Prostate gland (tissue), 2 donors: Measurements from ENCODE around the gene KIAA1191. TPM values are rescaled to one million over a fixed set of nuclear protein-coding genes. Genes with fewer than 3 reads are reported as not detected.

Source experiments
- DNase-seq: peaks from one replicate; pipeline ENCODE4 v3.0.0-alpha.2; 2019; ENCODE audit warnings: low spot score
- H3K27ac ChIP-seq, 2 donors: fragments of 200-600 bp; sonication (generic); 2 replicates each; pipeline ENCODE4 v1.5.1; 2017 to 2019
- H3K27me3 ChIP-seq: fragments of 200-600 bp; sonication (generic); replicated peaks from 2 replicates; pipeline ENCODE4 v1.5.1; 2019; ENCODE audit not compliant: insufficient read depth
- H3K36me3 ChIP-seq, 2 donors: fragments of 200-600 bp; sonication (generic); 1 replicate in 1 of 2; 2 replicates in 1 of 2; pipeline versions ENCODE4 v1.5.1 to v1.8.1; 2017 to 2019
- H3K4me1 ChIP-seq: fragments of 200-600 bp; sonication (generic); replicated peaks from 2 replicates; pipeline ENCODE4 v1.5.1; 2019
- H3K4me3 ChIP-seq, 2 donors: fragments of 200-600 bp; sonication (generic); 2 replicates each; pipeline ENCODE4 v1.5.1; 2017 to 2019
- H3K9me3 ChIP-seq: fragments of 200-600 bp; sonication (generic); 2 replicates; pipeline ENCODE4 v1.5.1; 2017
- CTCF ChIP-seq, 4 experiments: fragments of 200-600 bp in 2 of 4; fragments of 450-650 bp in 2 of 4; sonication (generic) in 2 of 4; IDR thresholded peaks; 1 replicate in 3 of 4; 2 replicates in 1 of 4; pipeline ENCODE4 v1.5.1; 2016 to 2019; ENCODE audit warnings: antibody characterized with exemption in 4 of 4, mild to moderate bottlenecking in 2 of 4, moderate library complexity in 2 of 4
- POLR2A ChIP-seq: fragments of 450-650 bp; IDR thresholded peaks from one replicate; pipeline ENCODE4 v1.6.1; 2016; ENCODE audit warnings: antibody characterized with exemption, mild to moderate bottlenecking
- POLR2AphosphoS5 ChIP-seq: sonication (generic); formaldehyde crosslinking; IDR thresholded peaks from one replicate; pipeline ENCODE4 v1.6.1; 2017; ENCODE audit warnings: antibody characterized with exemption
- WGBS: methylation state at CpG from one replicate; pipeline ENCODE4 v1.1.5; 2018; 5-methylcytosine and 5-hydroxymethylcytosine counted together
- intact Hi-C: fragments of 100-400 bp; cut with DNase I; formaldehyde crosslinking; loops from one replicate; pipeline ENCODE4 v1.14.2; 2022
- total RNA-seq, 2 donors: library from RNA; depleted of rRNA; stranded (reverse); fragments of >200 nt; gene quantifications; one replicate each; pipeline ENCODE4 v1.1.0, GENCODE V29; 2016

Gene KIAA1191
- total RNA-seq, 2 donors from 2014 or later = 107 to 119 TPM

GRCh38 chr5:176381423-176381822 is 19.9 kb upstream of the KIAA1191 start:
- no peak for TF ChIP-seq POLR2AphosphoS5
- no peak for TF ChIP-seq CTCF (IDR thresholded peaks at IDR 0.05)
- no peak for TF ChIP-seq POLR2A
- Histone ChIP-seq H3K36me3 (peaks cover 0 to 4% of the 10 kb centered on the region in 2 donors), H3K4me1 (no peaks in the 10 kb centered on the region), H3K27me3 (no peaks in the 10 kb centered on the region), H3K9me3 (no peaks in the 10 kb centered on the region), H3K27ac (peak overlapping the region in 1 of 2 donors; percentile 27), H3K4me3 (no peak overlapping the region)
- WGBS = 70% methylated on average over 3 of the region's 3 CpGs
- DNase-seq = no peak
- intact Hi-C loops = no loop called here

GRCh38 chr5:176379881-176380280 is 18.3 kb upstream of the KIAA1191 start:
- TF ChIP-seq POLR2AphosphoS5 = no peak
- TF ChIP-seq CTCF (IDR thresholded peaks at IDR 0.05) = no peak
- TF ChIP-seq POLR2A = no peak
- WGBS = 92% methylated on average over 3 of the region's 3 CpGs
- Histone ChIP-seq H3K4me1 (no peaks in the 10 kb centered on the region), H3K27me3 (no peaks in the 10 kb centered on the region), H3K36me3 (peaks cover 0 to 4% of the 10 kb centered on the region in 2 donors), H3K4me3 (no peak overlapping the region), H3K9me3 (no peaks in the 10 kb centered on the region), H3K27ac (no peak overlapping the region)
- no peak for DNase-seq
- intact Hi-C loops = no loop called here

GRCh38 chr5:176373100-176373818 is 11.7 kb upstream of the KIAA1191 start:
- Histone ChIP-seq H3K4me1 (no peaks in the 10 kb centered on the region), H3K27ac (no peak overlapping the region), H3K9me3 (no peaks in the 10 kb centered on the region), H3K4me3 (no peak overlapping the region), H3K27me3 (no peaks in the 10 kb centered on the region), H3K36me3 (no peaks in the 10 kb centered on the region)
- 37% methylated on average over 7 of the region's 7 CpGs for WGBS
- TF ChIP-seq POLR2A = no peak
- no peak for TF ChIP-seq CTCF (IDR thresholded peaks at IDR 0.05)
- no peak for TF ChIP-seq POLR2AphosphoS5
- intact Hi-C loops = no loop called here
- DNase-seq = no peak

- TF ChIP-seq CTCF (IDR thresholded peaks at IDR 0.05) = no peak
- no peak for TF ChIP-seq POLR2AphosphoS5
- no peak for TF ChIP-seq POLR2A
- no peaks in the 10 kb centered on the region for H3K9me3 ChIP-seq
- intact Hi-C loops = no loop called here
- no peak overlapping the region for H3K27ac ChIP-seq
- no peak overlapping the region for H3K4me3 ChIP-seq
- 93% methylated on average over 13 of the region's 13 CpGs for WGBS
- DNase-seq = no peak
- no peaks in the 10 kb centered on the region for H3K36me3 ChIP-seq
- no peaks in the 10 kb centered on the region for H3K4me1 ChIP-seq
- H3K27me3 ChIP-seq = no peaks in the 10 kb centered on the region
Observed at GRCh38 chr5:176371621-176372539, 10.3 kb upstream of the KIAA1191 start.
